Suppressor macrophage treated with lipopolysaccharide for 1 hour (primary cell): ENCODE results near the gene UBALD1.

ENCODE experiments used
- DNase-seq, 3 donors: peaks; one replicate each; pipeline ENCODE4 v3.0.0-alpha.2; 2020 to 2022

UBALD1 gene

DNA sequence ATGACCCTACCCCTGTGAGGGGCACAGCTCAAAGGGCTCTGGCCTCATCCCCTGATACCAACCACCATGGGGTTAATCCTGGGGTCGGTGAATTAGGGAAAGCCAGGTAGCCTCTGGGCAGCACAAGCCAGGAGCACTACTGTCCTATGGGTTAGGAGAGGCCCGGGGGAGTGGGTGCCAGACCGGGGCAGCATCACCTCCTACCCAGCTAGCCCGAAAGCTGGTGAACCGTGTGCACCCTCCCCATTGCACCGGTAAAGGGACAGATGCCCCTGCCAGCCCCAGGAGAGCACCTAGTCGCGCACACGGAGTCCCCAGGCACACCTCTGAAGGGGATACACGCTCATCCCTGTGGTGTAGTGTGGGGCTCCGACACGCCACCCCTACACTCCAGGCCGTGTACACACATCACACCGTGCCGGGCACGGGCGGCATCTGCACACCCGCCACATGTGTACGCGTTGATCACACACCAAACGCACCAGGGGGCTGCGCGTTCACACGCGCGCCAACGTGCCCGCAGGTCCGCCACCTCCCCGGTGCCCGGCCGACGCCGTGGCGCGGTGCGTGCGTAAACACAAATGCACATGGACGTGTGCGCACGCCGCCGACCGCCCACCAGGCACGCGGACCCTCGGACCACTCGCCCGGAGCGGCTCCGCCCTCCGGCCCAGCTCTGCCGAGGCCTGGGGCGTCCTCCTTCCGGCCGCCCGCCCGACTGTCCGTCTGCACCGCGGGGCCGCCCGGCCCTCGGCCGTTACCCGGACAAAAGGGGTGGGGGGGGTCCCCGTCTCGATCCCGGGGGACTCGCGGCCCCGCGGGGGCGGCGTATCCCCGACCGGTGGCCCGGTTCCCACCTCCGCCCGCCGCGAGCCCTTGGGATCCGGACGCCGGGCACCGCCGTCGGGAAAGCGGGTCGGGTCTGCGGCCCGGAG is 785 bp downstream of the UBALD1 start:
- peak in 1 of 3 donors; percentile 54 for DNase-seq

DNA sequence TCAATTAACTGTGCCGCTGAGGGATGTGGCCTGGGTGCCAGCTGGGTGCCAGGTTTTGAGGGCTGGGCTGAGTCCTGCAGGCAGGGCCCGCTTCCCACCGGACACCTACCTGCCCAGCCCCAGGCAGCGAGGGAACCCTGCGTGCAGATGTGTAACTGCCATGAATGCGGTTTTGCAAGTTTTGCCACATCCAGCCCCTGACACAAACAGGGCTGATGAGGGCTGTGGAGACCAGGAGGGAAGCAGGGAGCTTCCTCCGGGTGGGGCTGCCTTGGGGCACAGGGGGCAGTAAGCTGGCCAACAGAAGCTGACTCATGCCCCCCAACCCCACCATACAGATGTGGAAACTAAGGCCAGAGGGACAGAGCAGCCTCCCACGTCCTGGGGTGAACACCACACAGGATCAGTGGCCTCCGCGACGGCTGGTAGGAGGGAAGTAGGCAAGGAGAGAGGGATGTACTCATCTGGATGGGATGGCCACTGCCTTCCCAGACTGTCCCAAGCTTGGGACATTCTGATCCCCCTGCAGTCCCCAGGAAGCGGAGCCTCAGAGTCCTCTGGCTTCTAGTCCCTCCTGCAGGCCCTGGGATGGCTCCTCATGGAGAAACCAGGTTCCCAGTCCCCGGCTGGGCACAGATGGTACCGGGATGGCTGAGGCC is 1.6 kb downstream of the UBALD1 start:
- DNase-seq: peak in 1 of 3 donors; percentile 32

DNA sequence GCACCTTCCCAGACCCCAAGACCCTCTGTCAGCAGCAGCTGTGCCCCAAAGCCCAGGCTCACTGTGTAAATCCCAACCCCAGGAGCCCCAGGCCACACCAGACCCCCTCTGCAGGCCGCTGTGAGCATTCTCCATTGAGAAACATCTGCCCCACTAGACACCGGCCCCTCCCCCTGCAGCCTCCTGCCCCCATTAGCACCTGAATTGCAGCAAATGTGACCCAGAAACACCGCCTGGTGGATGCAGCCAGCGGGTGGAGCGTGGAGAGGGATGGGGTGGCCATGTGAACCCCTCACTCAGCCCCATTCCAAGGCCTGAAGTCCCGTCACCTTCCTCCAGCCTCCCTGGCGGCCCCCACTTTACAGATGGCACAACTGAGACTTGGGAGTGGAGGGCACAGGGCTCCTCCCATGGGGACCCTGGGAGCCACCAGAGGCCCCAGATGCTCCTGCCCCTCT is 2.2 kb downstream of the UBALD1 start:
- no peak for DNase-seq

- no peak for DNase-seq
These were observed 3.2 kb downstream of the UBALD1 start for GRCh38 chr16:4611337-4612021.

DNA sequence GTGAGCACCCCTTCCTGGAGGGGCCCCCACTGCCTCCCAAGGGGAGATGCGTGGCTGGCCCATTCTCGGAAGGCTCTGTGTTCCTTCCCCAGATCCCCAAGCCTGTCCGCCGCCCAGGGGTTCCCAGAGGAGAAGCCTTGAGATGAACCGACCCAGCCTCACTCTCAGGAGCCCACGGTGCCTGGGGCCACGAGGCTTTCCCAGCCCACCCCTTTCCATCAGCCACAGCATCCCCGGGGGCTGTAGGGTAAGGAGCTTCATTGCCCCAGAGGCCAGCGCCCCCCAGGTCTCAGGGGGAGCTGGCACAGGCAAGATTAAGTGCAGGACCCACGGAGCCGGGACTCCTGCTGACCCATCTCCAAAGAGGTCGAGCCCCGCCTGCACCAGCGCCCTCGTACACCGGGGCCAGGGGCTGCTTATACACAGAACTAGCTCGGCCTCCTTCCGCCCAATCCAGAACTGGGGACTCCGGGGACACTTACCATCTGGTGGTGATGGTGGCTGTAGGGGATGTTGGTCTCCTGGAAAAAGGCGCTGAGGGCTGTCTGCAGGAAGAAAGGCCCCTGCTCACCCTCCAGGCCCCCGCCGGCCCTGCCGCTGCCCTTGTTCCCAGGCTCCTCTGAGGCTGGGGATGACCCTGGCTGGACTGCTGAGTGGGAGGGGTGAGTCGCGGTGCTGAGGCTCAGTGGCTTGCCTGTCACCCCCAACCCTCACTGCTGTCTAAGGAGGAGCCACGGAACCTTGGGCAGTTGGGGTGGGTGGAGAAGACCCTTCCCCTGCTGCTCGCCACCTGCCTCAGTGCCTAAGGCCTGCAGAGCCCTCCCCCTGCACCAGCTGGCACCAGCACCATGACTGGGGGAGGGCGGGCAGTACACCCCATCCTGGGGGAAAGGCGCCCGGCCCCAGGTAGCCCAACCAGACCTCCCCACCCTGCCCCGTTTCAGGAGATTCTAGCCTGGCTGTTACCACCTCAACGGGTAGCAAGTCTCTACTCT is 4.4 kb downstream of the UBALD1 start:
- no peak for DNase-seq

- DNase-seq: no peak
These were observed 5.3 kb downstream of the UBALD1 start for GRCh38 chr16:4609200-4610010.

DNA sequence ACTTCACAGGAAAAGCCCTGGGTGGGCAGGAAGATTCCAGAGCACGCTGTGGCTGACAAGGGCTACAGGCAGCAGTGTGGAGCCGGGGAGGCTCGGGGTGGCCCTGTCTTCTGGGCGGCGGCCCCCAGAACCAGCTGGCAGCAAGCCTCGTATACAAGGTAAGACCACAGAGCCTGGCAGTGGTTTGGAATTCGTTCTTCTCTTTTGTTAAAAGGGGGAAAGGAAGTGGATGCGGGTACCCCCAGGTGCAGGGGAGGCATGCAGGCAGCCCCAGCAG is 6.0 kb downstream of the UBALD1 start:
- no peak for DNase-seq

DNA sequence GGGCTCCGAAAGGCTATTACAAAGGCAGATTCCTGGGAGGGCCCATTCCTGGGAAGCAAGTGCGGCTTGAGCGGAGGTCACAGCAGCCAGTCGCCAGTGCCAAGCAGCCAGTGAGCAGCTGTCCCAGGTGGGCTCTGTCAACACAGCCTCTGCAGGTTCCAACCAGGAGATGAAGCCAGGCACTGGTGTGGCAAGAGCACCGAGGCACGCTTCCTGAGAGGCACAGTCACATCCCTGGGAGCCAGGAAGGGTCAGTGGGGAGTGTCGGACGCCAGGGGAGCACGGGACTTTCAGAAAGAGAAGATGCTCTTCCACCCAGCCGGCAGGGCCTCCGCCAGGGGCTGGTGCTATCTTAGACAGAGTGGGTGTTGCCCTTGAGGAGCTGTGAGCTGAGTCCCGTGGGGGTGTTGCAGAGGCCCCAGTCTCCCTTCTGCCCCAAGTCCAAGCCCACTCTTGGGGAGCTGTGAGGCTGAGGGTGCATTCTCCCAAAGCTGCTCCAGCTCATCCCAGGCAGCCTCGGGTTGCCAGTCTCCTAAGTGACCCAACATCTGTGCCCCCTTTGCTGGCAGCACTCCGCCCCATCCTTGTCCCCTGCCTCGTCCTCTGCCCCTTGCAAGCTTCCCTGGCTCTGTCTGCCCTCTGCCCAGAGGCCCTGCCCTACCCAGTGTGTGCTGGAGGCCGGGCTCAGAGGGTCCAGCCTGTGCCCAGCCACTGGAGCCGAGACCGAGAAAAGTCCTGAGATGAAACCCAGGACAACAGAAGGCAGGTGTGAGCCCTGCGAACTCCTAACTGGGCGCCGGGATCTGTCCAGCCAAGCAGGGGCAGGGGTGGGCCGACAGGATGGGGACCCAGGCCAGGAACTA is 6.6 kb downstream of the UBALD1 start:
- no peak for DNase-seq

- DNase-seq: no peak
These were observed 8.3 kb downstream of the UBALD1 start for GRCh38 chr16:4606354-4606753.

- no peak for DNase-seq
These were observed 10.3 kb downstream of the UBALD1 start for GRCh38 chr16:4604401-4604800.

DNA sequence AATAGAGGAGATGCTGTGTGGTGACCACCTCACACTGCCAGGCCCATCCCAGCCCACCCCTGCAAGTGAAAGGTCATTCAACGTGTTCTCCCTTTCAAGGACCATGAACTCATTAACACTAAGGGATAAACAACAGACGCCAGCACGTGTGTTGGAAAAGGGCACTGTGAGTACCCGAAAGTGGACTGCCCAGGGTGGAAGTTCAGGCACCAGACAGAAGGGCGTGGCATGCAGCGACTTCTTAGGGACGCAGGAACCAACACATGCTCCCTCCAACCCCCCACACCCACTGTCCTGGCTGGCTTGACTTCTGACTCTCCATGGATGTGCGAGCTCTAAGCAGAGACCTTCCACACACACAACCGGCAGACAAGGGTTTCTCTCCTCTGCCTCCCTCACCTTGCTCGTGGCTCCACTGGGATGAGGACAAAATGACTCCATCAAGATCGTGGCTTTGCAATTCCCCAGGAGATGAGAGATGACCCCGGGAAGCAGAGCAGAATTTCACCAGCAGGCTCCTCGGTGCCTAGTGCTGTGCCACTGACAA is 11.0 kb downstream of the UBALD1 start:
- no peak for DNase-seq

GRCh38 chr16:4602331-4602730 is 12.4 kb downstream of the UBALD1 start:
- no peak for DNase-seq

- DNase-seq: no peak
These were observed 12.9 kb downstream of the UBALD1 start for GRCh38 chr16:4601864-4602186.

DNA sequence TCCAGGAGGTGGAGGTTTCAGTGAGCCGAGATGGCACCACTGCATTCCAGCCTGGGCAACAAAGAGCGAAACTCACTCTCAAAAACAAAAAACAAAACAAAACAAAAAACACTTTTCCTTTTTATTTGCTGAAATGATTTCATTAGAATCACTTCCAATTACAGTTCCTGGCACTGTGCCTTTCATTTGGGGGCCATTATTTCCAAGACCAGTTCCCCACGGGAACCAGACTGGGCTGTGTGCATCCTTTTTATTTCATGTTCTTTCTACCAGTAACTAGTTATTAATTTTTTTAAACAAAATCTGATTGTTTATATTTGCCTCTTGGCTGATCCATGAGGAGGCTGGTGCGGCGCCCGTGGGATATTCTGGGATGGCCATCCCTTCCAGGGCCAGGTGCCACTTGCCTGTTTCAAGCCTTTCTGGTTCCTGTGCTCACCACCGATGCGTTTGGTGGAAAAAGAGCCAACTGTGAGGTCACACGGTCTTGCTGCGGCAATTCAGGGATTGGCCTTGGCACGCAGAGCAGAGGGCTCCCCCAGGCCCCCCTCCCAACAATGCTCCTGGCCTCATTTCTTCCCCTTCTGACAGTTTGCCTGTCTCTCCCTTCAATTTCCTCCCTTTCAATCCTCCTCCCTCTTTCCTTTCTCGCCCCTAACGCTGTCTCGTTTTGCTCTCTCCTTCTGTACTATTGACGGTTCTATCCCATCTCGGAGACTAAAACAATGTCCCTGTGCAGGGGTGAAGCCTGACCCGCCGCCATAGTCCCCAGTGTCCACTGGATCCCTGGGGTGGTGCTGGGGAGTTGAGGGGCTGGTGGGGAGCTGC is 13.4 kb downstream of the UBALD1 start:
- no peak for DNase-seq

- no peak for DNase-seq
These were observed 15.1 kb downstream of the UBALD1 start for GRCh38 chr16:4599545-4599944.

GRCh38 chr16:4599037-4599436 is 15.7 kb downstream of the UBALD1 start:
- no peak for DNase-seq

DNA sequence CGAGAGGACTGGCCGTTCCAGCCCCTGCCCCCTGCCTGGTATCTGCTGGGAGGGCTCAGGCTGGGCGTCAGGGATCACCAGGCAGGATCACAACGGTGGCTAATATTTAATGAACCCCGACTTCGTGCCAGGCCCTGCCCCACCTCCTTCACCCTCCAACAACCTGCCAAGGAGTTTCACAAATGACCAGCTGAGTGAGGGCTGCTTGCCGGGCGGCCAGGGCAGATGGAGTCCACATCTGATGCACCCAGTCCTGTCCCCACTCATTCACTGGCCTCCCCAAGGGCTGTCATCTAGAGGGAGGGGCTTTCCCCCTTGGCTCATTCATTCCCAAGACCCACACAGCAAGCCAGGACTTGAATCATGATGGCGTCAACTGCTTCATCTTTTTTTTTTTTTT is 17.5 kb downstream of the UBALD1 start:
- no peak for DNase-seq

DNA sequence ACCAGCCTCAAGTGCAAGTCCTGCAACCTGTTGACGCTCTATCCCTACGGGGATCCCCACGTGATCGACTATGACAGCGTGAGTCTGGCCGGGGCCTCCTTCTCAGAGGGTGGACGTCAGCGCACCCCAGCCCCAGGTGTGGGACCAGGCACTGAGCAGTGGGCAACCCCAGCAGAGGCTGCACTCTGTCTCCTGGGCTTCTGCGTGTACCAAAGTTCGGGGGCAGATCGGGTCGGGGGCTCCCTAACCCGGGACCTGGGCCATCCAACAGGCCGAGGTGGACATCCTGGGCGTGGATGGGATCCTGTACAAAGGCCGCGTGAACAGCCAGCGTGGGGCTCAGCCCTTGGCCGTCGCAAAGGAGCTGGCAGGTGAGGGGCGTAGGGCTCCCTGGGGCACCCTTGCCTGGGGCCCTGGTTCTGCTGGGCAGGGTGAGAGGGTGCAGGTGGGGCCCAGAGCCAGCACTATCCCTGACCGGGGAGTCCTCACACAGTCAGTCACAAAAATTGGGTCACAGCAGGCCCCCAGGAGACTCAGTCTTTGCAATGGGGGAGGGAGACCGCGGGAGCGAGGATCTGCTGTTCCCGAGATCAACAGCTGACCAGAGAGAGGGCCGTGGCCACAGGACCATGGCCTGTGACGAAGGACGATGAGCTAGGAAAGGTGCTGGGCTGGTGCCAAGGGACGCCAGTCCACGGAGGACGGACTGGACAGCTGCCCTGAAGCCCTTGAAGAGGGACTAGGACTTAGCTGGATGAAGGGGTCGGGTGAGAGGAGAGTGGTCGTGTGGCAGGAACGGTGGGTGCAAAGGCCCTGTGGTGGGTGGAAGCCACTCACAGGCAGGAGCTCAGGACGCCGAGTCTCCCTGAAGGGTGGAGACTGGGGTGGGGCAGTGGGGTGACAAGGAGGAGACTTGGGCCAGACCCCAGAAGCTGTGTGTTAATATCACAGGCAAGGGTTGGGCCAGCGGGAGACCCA is 20.0 kb downstream of the UBALD1 start:
- no peak for DNase-seq
